Stimulated activated naive CD4-positive, alpha-beta T cell (primary cell): ENCODE results near the gene UQCRHL.

ENCODE experiments used
- DNase-seq, 6 experiments: peaks; one replicate each; lab custom pipeline; 2025; lab: John Stamatoyannopoulos, UW

Gene UQCRHL

DNA sequence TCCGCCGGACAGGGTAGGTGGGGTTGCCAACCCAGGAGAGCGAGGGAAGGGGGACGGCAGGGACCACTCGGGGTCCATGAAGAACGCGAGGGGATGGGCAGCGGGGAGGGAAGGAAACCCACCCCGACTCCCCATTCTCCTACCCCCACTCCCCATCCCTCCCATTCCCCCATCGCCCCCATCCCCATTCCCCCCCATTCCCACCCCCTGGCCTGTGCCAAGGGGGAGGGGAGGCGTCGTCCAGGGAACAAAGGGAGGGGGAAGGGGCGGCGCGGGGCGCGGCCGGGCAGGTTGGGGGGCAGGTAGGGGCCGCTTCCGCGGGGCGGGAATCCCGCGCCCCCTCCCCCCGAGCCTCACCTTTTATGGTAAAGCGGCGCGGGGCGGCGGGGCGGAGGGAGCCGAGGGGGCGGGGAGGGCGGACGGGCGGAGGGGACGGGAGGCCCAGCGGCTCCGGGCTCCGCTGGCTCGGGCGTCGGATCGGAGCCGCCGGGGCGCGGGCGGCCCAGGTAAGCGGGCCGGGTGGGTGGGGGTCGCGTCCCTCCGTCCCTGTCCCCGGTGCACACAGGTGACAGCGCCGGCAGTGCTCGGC, 49.0 kb downstream of the UQCRHL start, which contains the start of gene FBLIM1:
Gene FBLIM1, plus strand, starts transcription at position 453 of the 589 bp plus-strand sequence. CDS start 6,189 bp downstream, outside the sequence.
- peak in 1 of 6 experiments; percentile 18 for DNase-seq

DNA sequence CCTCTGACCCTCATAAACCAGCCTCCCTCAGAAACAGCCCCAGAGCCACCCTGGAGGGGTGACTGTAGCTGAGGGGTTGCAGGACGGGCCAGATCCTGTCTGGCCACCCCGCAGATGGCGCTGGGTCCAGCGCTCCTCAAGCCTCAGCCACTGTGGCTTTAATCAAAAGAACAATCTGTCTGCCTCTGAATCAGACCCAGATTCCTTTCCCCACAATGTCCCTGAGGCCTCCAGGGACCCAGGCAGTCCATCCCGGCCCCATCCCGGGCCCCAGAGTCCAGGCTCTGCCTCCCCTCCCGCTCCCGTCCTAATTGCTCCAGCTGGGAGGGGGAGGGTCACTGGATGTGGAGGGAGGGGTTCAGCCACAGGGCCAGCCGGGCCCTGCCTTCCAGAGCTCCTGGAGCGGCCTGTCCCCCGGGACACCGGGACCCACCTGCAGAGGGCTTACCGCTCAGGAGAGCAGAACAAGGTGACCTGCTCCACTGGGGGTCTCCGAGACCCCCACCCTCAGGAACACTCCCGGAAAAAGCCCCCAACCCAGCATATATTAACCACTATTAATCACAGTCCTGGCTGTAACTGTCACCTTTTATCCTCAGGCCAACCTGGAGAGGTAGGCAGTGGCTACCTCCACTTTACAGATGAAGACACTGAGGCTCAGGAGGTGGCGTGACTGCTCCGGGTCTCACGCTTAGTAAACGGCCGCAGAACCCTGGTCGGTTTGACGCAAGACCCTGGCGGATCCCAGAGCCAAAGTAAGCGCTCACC, 49.7 kb downstream of the UQCRHL start:
- no peak for DNase-seq
